Skeletal muscle satellite cell (primary cell): Measurements from ENCODE around the gene CPOX.

Source experiments
- H3K27me3 ChIP-seq: 2 replicates; pipeline ENCODE4 v1.7.0; 2013; ENCODE audit warnings: low read length; ENCODE audit not compliant: control insufficient read depth, insufficient read depth
- H3K36me3 ChIP-seq: 2 replicates; pipeline ENCODE4 v1.7.0; 2013; ENCODE audit warnings: mild to moderate bottlenecking, control low read depth, low read length; ENCODE audit not compliant: insufficient read depth
- H3K4me1 ChIP-seq: 2 replicates; pipeline ENCODE4 v1.7.0; 2013; ENCODE audit warnings: low read length; ENCODE audit not compliant: control insufficient read depth, insufficient read depth
- H3K4me2 ChIP-seq: 2 replicates; pipeline ENCODE4 v1.7.0; 2013; ENCODE audit warnings: mild to moderate bottlenecking, low read length
- H3K4me3 ChIP-seq: 2 replicates; pipeline ENCODE4 v1.7.0; 2013; ENCODE audit warnings: low read length
- H3K9ac ChIP-seq: 2 replicates; pipeline ENCODE4 v1.7.0; 2013; ENCODE audit warnings: mild to moderate bottlenecking, low read depth, low read length, moderate library complexity
- H3K9me3 ChIP-seq: replicated peaks from 2 replicates; pipeline ENCODE4 v1.7.0; 2013; ENCODE audit warnings: mild to moderate bottlenecking, control low read depth, low read length

The CPOX gene

GRCh38 chr3:98531622-98532274, 61.7 kb downstream of the CPOX start, which contains the start of gene GPR15:
TSS of gene GPR15 (plus strand) at chr3:98531978. CDS start at chr3:98532034, 56 bp downstream.
- no peak within 1 kb of the TSS for H3K4me2 ChIP-seq
- no peak within 1 kb of the TSS for H3K9ac ChIP-seq
- H3K9me3 ChIP-seq = no peaks in the 10 kb centered on the region
- H3K4me3 ChIP-seq = no peak within 1 kb of the TSS
- H3K27me3 ChIP-seq = peaks cover 44% of the 10 kb centered on the region
- no peaks in the 10 kb centered on the region for H3K4me1 ChIP-seq
- no peaks in the 10 kb centered on the region for H3K36me3 ChIP-seq

DNA sequence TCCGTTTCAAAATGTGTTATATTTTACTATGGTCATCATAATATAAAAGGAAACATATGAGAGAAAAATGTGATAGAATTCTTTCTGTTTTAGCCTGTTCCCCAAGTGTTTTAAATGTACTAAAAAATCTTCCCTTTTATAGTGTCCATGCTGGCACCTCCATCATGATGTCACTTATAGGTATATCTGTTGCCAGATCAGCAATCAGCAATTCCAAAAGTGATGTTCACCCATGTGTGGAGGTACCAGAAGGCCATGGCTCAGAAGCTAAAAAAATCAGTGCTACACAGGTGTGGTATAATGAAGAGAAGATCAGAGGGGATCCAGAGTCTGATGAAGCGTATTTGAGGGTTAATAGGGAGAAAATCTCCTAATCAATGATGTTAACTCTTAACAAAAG, 62.7 kb downstream of the CPOX start:
- H3K9me3 ChIP-seq = no peaks in the 10 kb centered on the region

DNA sequence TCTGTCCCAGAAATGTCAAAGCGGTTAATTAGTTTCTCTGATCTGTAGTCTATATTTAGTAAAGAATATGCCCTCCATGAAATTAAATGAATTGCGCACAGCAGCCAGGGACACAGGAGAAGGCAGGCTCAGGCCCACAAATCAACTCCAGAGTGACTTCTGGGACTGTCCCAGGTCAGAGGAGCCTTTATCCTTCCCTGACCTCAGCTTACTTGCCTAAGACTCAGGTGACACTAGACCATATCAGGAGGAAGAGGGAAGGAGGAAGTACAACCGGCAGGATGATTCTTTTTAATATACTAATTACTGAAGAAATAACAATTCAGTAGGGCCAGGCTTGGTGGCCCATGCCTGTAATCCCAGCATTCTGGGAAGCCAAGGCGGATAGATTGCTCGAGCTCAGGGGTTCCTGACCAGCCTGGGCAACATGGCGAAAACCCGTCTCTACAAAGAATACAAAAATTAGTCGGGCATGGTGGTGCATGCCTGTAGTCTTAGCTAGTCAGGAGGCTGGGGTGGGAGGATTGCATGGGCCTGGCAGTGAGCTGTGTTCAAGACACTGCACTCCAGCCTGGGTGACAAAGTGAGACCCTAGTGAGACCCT, 63.5 kb downstream of the CPOX start:
- H3K27me3 ChIP-seq = peaks cover 44% of the 10 kb centered on the region
- no peak overlapping the region for H3K4me2 ChIP-seq
- H3K4me3 ChIP-seq = no peak overlapping the region
- no peak overlapping the region for H3K9ac ChIP-seq
- H3K9me3 ChIP-seq = no peaks in the 10 kb centered on the region
- H3K4me1 ChIP-seq = no peaks in the 10 kb centered on the region
- no peaks in the 10 kb centered on the region for H3K36me3 ChIP-seq

More for the DNA sequence above, 62.7 kb downstream of the CPOX start:
- Histone ChIP-seq H3K27me3 (peaks cover 44% of the 10 kb centered on the region), H3K4me2 (no peak overlapping the region), H3K9ac (no peak overlapping the region), H3K36me3 (no peaks in the 10 kb centered on the region), H3K4me1 (no peaks in the 10 kb centered on the region), H3K4me3 (no peak overlapping the region)
